Ureter (tissue), 1 donor: Measurements from ENCODE around the gene MATN3. TPM values are rescaled to one million over a fixed set of nuclear protein-coding genes. Genes with fewer than 3 reads are reported as not detected.

ENCODE experiments used
- total RNA-seq: library from RNA; stranded (reverse); gene quantifications from one replicate; pipeline ENCODE4 v1.2.4, GENCODE V29; 2023
- donor health status: DM: yes; HTN: yes; CAD: no.

The MATN3 gene
- total RNA-seq, 1 donor from 2014 or later: 2.2 TPM

Other genes with a start within 250 kb of the MATN3 start
- gene TTC32, start 110.7 kb downstream of the MATN3 start, total RNA-seq: 19.3 TPM
- gene WDR35, start 22.6 kb downstream of the MATN3 start, total RNA-seq: 20.6 TPM
- gene LAPTM4A, start 39.0 kb upstream of the MATN3 start, total RNA-seq: 227 TPM
- gene SDC1, start 212.5 kb upstream of the MATN3 start, total RNA-seq: 480 TPM